GM12801 (cell line): ENCODE measurements around the gene PARD6G.

Source experiments
- TF ChIP-seq, protein P1 (sequence below): IDR thresholded peaks from one replicate; pipeline ENCODE4 v1.5.1; 2011; ENCODE audit warnings: control low read depth; ENCODE audit not compliant: insufficient read length; ENCODE audit errors: extremely low read depth

Gene PARD6G

GRCh38 chr18:80244167-80244566 is 3.1 kb downstream of the PARD6G start:
- TF ChIP-seq, protein P1, sequence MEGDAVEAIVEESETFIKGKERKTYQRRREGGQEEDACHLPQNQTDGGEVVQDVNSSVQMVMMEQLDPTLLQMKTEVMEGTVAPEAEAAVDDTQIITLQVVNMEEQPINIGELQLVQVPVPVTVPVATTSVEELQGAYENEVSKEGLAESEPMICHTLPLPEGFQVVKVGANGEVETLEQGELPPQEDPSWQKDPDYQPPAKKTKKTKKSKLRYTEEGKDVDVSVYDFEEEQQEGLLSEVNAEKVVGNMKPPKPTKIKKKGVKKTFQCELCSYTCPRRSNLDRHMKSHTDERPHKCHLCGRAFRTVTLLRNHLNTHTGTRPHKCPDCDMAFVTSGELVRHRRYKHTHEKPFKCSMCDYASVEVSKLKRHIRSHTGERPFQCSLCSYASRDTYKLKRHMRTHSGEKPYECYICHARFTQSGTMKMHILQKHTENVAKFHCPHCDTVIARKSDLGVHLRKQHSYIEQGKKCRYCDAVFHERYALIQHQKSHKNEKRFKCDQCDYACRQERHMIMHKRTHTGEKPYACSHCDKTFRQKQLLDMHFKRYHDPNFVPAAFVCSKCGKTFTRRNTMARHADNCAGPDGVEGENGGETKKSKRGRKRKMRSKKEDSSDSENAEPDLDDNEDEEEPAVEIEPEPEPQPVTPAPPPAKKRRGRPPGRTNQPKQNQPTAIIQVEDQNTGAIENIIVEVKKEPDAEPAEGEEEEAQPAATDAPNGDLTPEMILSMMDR, result no peak

DNA sequence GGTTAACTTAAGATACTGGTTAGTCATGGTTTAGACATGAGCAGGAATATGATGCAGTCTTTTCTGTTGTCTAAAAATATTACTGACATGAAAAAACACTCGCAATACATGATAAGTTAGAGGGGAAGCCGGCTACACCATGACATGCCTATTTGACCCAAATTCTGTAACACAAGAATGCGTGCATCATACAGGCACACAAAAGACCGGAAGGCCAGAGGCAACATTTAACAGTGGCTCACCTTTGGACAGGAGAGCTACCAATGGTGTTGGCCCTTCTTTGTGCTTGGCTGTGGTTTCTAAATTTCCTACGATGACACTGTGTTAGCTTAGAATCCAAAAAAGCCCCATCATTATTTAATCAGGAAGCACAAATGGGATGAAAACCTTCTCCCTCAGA is 4.1 kb downstream of the PARD6G start:
- TF ChIP-seq, protein P1, result no peak

- TF ChIP-seq, protein P1, result no peak
Observed at GRCh38 chr18:80241919-80242777, 5.2 kb downstream of the PARD6G start.

DNA sequence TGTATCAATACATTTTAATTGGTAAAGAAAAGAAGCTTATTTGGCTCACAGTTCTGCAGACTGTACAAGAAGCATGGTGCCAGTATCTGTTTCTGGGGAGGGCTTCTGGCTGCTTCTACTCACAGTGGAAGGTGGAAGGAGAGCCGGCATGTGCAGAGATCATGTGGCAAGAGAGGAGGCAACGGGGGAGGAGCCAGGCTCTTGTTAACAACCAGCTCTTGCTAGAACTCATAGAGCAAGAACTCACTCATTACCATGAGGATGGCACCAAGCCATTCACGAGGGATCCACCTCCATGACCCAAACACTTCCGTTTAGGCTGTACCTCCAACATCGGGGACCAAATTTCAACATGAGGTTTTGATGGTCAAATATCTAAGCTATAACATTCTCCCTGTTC is 7.5 kb downstream of the PARD6G start:
- TF ChIP-seq, protein P1, result no peak

DNA sequence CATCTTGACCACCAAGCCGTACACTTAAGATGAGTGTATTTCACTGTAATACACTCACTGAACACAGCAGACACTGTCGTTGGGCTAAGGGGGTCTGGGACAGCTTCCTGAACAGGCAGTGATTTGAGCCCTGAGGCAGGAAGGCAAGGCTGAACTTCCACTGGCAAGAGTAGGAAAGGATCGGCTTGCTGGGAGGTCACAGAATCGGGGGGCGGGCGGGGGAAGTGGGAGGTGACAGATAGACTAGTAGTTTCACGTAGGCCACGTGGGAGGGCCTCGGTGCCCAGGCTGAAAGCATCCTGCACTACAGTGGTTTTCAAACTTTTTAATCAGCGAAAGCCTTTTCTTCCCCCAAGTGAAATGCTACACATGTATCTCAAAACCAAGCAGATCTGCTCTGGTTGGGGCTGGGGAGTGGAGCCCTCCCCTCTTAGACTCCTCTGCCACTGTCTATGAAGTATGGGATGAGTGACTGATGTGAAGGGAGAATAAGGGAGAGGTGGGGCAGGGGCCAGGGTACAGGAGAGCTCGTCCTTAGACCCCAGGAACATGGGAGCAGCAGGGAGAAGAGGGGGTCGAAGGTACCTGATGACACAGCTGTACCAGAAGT is 8.6 kb downstream of the PARD6G start:
- TF ChIP-seq, protein P1, result no peak

DNA sequence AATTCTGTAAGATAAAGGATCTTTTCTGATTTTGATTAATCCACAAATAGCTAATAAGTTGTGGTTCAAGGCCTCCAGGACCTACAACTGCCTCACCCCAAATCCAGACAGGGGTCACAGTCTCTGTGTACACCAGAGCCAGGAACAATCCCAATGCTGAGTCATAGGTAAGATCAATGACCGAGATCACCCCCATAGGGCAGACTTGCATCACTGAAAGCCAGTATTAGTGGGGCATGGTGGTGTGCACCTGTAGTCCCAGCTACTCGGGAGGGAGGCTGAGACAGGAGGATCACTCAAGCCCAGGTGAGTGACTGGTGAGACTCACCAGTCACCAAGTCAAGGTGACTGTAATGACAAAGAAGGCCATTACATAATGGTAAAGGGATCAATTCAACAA is 12.9 kb downstream of the PARD6G start:
- TF ChIP-seq, protein P1, result no peak

- TF ChIP-seq, protein P1, result no peak
Observed at GRCh38 chr18:80233899-80234298, 13.4 kb downstream of the PARD6G start.
